Measurements from ENCODE around the gene ERVW-1.
A peak's percentile ranks its signal among the peaks of the same experiment; 100 is the strongest.
"Not testable (repeated sequence)": the region's sequence is repeated elsewhere in the genome, so short reads cannot be mapped to it uniquely, and the experiment has no call there.

Gene ERVW-1

GRCh38 chr7:92478711-92479110, 965 bp upstream of the ERVW-1 start:
- no peak overlapping the region for H3K27ac ChIP-seq
- TF ChIP-seq CTCF (conservative IDR thresholded peaks at IDR 0.05) (no peak), ZFX (IDR thresholded peaks at IDR 0.05) (no peak)

GRCh38 chr7:92478095-92478494, 349 bp upstream of the ERVW-1 start:
- TF ChIP-seq ZFX (IDR thresholded peaks at IDR 0.05) (no peak), CTCF (conservative IDR thresholded peaks at IDR 0.05) (no peak)
- no peak overlapping the region for H3K27ac ChIP-seq

GRCh38 chr7:92475851-92476590, 1.7 kb downstream of the ERVW-1 start:
- not testable (repeated sequence) for H3K27ac ChIP-seq

GRCh38 chr7:92475261-92475770, 2.4 kb downstream of the ERVW-1 start:
- not testable (repeated sequence) for H3K27ac ChIP-seq

- peak overlapping the region; percentile 48; the same call in 1 of the 2 replicates for H3K27ac ChIP-seq
These were observed 3.8 kb downstream of the ERVW-1 start for GRCh38 chr7:92473989-92474388.

- not testable (repeated sequence) for H3K27ac ChIP-seq
These were observed 9.2 kb downstream of the ERVW-1 start for GRCh38 chr7:92468589-92468988.

- TF ChIP-seq ZFX (IDR thresholded peaks at IDR 0.05) (no peak), CTCF (conservative IDR thresholded peaks at IDR 0.05) (no peak)
These were observed 11.1 kb downstream of the ERVW-1 start for GRCh38 chr7:92466682-92467081.

GRCh38 chr7:92464515-92464914, 13.2 kb downstream of the ERVW-1 start:
- TF ChIP-seq ZFX (IDR thresholded peaks at IDR 0.05): no peak
- no peak for TF ChIP-seq CTCF (conservative IDR thresholded peaks at IDR 0.05)
- no peak overlapping the region for H3K27ac ChIP-seq

More at GRCh38 chr7:92466682-92467081, 11.1 kb downstream of the ERVW-1 start:
- no peak overlapping the region for H3K27ac ChIP-seq

GRCh38 chr7:92462560-92462959, 15.2 kb downstream of the ERVW-1 start:
- H3K27ac ChIP-seq: no peak overlapping the region
- no peak for TF ChIP-seq CTCF (conservative IDR thresholded peaks at IDR 0.05)
- TF ChIP-seq ZFX (IDR thresholded peaks at IDR 0.05): no peak

Data from C4-2B (cell line).